Stimulated activated naive CD8-positive, alpha-beta T cell treated with anti-CD3 and anti-CD28 coated beads, Interleukin-15, Interleukin-2, amounts not matched to agents 100 U/mL and 50 U/mL, for 24 hours (primary cell): ENCODE results near the gene RBM18.
A peak's percentile ranks its signal among the peaks of the same experiment; 100 is the strongest.

Experiments
- ATAC-seq: fragments of 150-1000 bp; cut with Tn5 transposase; one replicate; pipeline ENCODE4 v1.10.0; 2021
- DNase-seq: peaks from one replicate; pipeline ENCODE4 v3.0.0; 2021

Gene RBM18

GRCh38 chr9:122204055-122204454 lies 60.6 kb downstream of the RBM18 start:
- DNase-seq (no peak), ATAC-seq (no peak)

- ATAC-seq, result no peak
- DNase-seq, result no peak
Measured at GRCh38 chr9:122202111-122202510, 62.5 kb downstream of the RBM18 start.

- ATAC-seq, result peak; percentile 50
- DNase-seq, result no peak
Measured at GRCh38 chr9:122201641-122202040, 63.0 kb downstream of the RBM18 start.

GRCh38 chr9:122200960-122201595 lies 63.6 kb downstream of the RBM18 start:
- ATAC-seq, result no peak
- no peak for DNase-seq

GRCh38 chr9:122197882-122198281 lies 66.8 kb downstream of the RBM18 start:
- no peak for DNase-seq
- no peak for ATAC-seq

GRCh38 chr9:122197426-122197825 lies 67.2 kb downstream of the RBM18 start:
- no peak for ATAC-seq

GRCh38 chr9:122195875-122196274 lies 68.8 kb downstream of the RBM18 start:
- DNase-seq (no peak), ATAC-seq (no peak)

More at GRCh38 chr9:122197426-122197825, 67.2 kb downstream of the RBM18 start:
- DNase-seq, result no peak

GRCh38 chr9:122193651-122194050 lies 71.0 kb downstream of the RBM18 start:
- DNase-seq (no peak), ATAC-seq (no peak)

- DNase-seq (no peak), ATAC-seq (peak; percentile 10)
Measured at GRCh38 chr9:122192914-122193525, 71.6 kb downstream of the RBM18 start.

- no peak for ATAC-seq
- DNase-seq, result no peak
Measured at GRCh38 chr9:122192261-122192875, 72.3 kb downstream of the RBM18 start.

- DNase-seq, result no peak
- ATAC-seq, result no peak
Measured at GRCh38 chr9:122191584-122191983, 73.1 kb downstream of the RBM18 start.

GRCh38 chr9:122190597-122191381 lies 73.9 kb downstream of the RBM18 start:
- no peak for ATAC-seq
- no peak for DNase-seq

GRCh38 chr9:122188369-122188768 lies 76.3 kb downstream of the RBM18 start:
- DNase-seq, result no peak

More at GRCh38 chr9:122188369-122188768, 76.3 kb downstream of the RBM18 start:
- ATAC-seq, result no peak
